Uterus (tissue), 4 donors: ENCODE results near the gene SGPP2. TPM values are rescaled to one million over a fixed set of nuclear protein-coding genes. Genes with fewer than 3 reads are reported as not detected.

Experiments
- DNase-seq, 2 donors: peaks; one replicate each; pipeline ENCODE4 v3.0.0-alpha.2; 2019 to 2020
- H3K27ac ChIP-seq, 2 donors: fragments of 200-600 bp; sonication (generic); 1 replicate in 1 of 2; 2 replicates in 1 of 2; pipeline ENCODE4 v1.5.1; 2016 to 2018
- H3K27me3 ChIP-seq, 2 donors: fragments of 200-600 bp; sonication (generic); one replicate each; pipeline ENCODE4 v1.5.1; 2018 to 2019; ENCODE audit warnings: control low read depth in 1 of 2
- H3K36me3 ChIP-seq, 2 donors: fragments of 200-600 bp; sonication (generic); one replicate each; pipeline ENCODE4 v1.5.1; 2019; ENCODE audit warnings: control low read depth in 1 of 2
- H3K4me1 ChIP-seq, 2 donors: fragments of 200-600 bp; sonication (generic); one replicate each; pipeline ENCODE4 v1.5.1; 2018 to 2019; ENCODE audit warnings: control low read depth in 1 of 2
- H3K4me3 ChIP-seq, 2 donors: fragments of 200-600 bp; sonication (generic); 1 replicate in 1 of 2; 2 replicates in 1 of 2; pipeline ENCODE4 v1.5.1; 2018 to 2019; ENCODE audit warnings: mild to moderate bottlenecking in 1 of 2
- H3K9me3 ChIP-seq, 2 donors: fragments of 200-600 bp; sonication (generic); one replicate each; pipeline ENCODE4 v1.5.1; 2019; ENCODE audit warnings: control low read depth in 1 of 2
- CTCF ChIP-seq, 4 experiments: fragments of 200-600 bp in 2 of 4; fragments of 450-650 bp in 2 of 4; sonication (generic) in 2 of 4; IDR thresholded peaks; one replicate each; pipeline ENCODE4 v1.5.1; 2016 to 2019; ENCODE audit warnings: antibody characterized with exemption in 4 of 4, mild to moderate bottlenecking in 2 of 4, moderate library complexity in 1 of 4
- POLR2A ChIP-seq, 2 donors: fragments of 450-650 bp; IDR thresholded peaks; one replicate each; pipeline ENCODE4 v1.6.1; 2016; ENCODE audit warnings: antibody characterized with exemption in 2 of 2, mild to moderate bottlenecking in 1 of 2, moderate library complexity in 1 of 2
- intact Hi-C: fragments of 100-400 bp; cut with DNase I; formaldehyde crosslinking; loops from one replicate; pipeline ENCODE4 v1.15.1; 2023; ENCODE audit warnings: low total_unique reads
- total RNA-seq, 4 donors: library from RNA; depleted of rRNA in 3 of 4; stranded (reverse); fragments of >200 nt in 3 of 4; gene quantifications; one replicate each; pipeline versions ENCODE4 v1.1.0 to v1.2.4, GENCODE V29; 2014 to 2023
- donor health status: DM: yes; HTN: yes; CAD: no.

SGPP2 gene
- total RNA-seq, 4 donors from 2014 or later, result under 0.01 to 8.6 (median 4.2) TPM; not detected in 1

- Histone ChIP-seq H3K4me1 (no peaks in the 10 kb centered on the region), H3K27ac (no peak overlapping the region), H3K4me3 (no peak overlapping the region), H3K36me3 (no peaks in the 10 kb centered on the region), H3K9me3 (no peaks in the 10 kb centered on the region), H3K27me3 (no peaks in the 10 kb centered on the region)
- TF ChIP-seq CTCF (IDR thresholded peaks at IDR 0.05), result no peak
- TF ChIP-seq POLR2A (IDR thresholded peaks at IDR 0.05), result no peak
- no peak for DNase-seq
- intact Hi-C loops, result no loop called here
These were observed 32.5 kb upstream of the SGPP2 start for GRCh38 chr2:222391743-222392285.

DNA sequence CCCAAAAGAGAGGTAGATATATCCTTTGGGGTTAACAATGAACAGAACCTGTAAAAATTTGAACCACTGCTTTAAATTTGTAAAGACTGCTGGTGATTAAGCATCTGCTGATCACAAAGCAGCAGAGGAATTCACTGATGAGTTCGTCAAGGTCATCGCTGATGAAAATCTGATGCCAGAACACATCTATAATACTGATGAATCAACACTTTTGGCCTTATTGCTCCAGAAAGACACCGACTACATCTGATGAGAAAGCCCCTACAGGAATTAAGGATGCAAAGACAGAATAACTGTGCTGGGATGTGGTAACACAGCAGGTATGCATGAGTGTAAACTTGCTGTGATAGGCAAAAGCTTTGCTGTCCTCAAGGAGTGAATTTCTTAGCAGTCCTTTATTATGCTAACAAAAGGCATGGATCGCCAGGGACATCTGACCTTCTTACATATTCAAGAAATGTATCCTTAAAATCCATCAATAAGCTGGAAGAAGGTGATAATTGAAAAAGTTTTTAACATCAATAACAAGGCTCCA, 30.5 kb upstream of the SGPP2 start:
- Histone ChIP-seq H3K9me3 (no peaks in the 10 kb centered on the region), H3K4me3 (no peak overlapping the region), H3K36me3 (no peaks in the 10 kb centered on the region), H3K4me1 (no peaks in the 10 kb centered on the region), H3K27ac (no peak overlapping the region), H3K27me3 (no peaks in the 10 kb centered on the region)
- no peak for TF ChIP-seq POLR2A (IDR thresholded peaks at IDR 0.05)
- intact Hi-C loops, result no loop called here
- DNase-seq, result no peak

DNA sequence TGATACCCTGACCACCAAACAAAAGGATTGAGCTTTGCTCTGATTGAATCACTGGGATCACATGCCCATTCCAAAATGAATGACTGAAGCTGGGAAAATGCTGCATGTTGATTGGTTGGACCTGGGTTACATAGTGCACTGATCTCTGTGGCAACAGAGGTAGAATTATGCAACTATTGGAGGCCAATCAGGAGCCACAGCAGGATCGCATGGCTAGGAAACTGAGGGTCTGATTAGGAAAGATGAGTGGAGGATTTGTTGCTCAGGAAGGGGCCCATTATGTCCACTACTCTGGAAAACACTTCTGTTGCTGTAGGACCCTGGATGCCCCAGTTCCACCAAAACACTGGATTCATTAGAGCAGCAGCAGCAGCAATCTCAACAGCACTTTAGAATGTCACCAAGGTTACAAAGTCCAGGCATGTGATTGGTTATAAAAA, 25.9 kb upstream of the SGPP2 start:
- no peaks in the 10 kb centered on the region for H3K4me1 ChIP-seq
- intact Hi-C loops, result no loop called here
- H3K27ac ChIP-seq, result no peak overlapping the region

DNA sequence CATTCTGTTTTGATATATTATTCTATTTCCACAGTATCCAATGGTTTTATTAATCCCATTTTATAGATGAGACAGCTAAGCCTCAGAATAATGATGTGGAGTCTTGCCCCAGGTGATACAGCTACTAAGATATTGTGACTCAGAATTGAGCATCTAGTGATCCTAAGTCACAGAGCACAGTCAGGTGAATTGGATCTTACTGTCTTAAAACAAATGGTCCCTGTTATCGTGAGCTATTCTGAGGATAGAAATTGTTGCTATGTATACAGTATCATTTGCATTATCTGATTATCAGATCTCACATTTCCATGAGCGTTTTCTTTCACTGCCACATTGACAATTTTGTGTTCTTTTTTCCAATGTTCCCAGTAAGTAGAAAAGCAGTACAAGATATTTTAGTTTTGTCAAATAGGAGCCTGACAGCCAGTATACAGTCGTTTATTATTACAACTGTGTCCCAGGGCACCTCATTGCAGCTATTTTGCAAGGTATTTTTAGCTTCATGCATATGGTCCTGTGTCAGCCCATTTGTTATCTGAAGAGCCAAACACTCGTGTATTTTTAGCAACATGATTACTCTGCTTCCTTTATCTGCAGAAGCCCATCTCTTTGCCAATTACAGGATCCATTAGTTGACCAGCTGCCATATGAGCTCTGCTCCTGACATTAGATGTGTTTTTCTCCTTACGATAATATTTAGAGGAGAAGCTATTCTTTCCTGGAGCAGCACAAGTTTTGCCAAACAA, 25.1 kb upstream of the SGPP2 start:
- Histone ChIP-seq H3K27ac (no peak overlapping the region), H3K27me3 (no peaks in the 10 kb centered on the region), H3K9me3 (no peaks in the 10 kb centered on the region), H3K36me3 (no peaks in the 10 kb centered on the region), H3K4me1 (no peaks in the 10 kb centered on the region), H3K4me3 (no peak overlapping the region)
- no peak for TF ChIP-seq CTCF (IDR thresholded peaks at IDR 0.05)
- no peak for DNase-seq
- intact Hi-C loops, result no loop called here

More for the DNA sequence above, 25.9 kb upstream of the SGPP2 start:
- Histone ChIP-seq H3K27me3 (no peaks in the 10 kb centered on the region), H3K36me3 (no peaks in the 10 kb centered on the region), H3K9me3 (no peaks in the 10 kb centered on the region), H3K4me3 (no peak overlapping the region)
- no peak for TF ChIP-seq POLR2A (IDR thresholded peaks at IDR 0.05)
- no peak for TF ChIP-seq CTCF (IDR thresholded peaks at IDR 0.05)
- DNase-seq, result no peak

GRCh38 chr2:222404151-222404905, 20.0 kb upstream of the SGPP2 start:
- DNase-seq, result no peak
- Histone ChIP-seq H3K36me3 (no peaks in the 10 kb centered on the region), H3K9me3 (no peaks in the 10 kb centered on the region), H3K27ac (no peak overlapping the region), H3K4me3 (no peak overlapping the region), H3K27me3 (no peaks in the 10 kb centered on the region), H3K4me1 (no peaks in the 10 kb centered on the region)
- no peak for TF ChIP-seq CTCF (IDR thresholded peaks at IDR 0.05)
- no peak for TF ChIP-seq POLR2A (IDR thresholded peaks at IDR 0.05)
- intact Hi-C loops, result no loop called here
